GM12874 (cell line): ENCODE results near the gene EVA1B.

Source experiments
- TF ChIP-seq, protein P1 (sequence below): IDR thresholded peaks from 2 replicates; pipeline ENCODE4 v1.5.1; 2011; ENCODE audit warnings: low read depth, mild to moderate bottlenecking, control low read depth, low read length, moderate library complexity; ENCODE audit not compliant: insufficient read depth

The EVA1B gene

GRCh38 chr1:36359911-36360550 is 36.6 kb upstream of the EVA1B start:
- TF ChIP-seq, protein P1, sequence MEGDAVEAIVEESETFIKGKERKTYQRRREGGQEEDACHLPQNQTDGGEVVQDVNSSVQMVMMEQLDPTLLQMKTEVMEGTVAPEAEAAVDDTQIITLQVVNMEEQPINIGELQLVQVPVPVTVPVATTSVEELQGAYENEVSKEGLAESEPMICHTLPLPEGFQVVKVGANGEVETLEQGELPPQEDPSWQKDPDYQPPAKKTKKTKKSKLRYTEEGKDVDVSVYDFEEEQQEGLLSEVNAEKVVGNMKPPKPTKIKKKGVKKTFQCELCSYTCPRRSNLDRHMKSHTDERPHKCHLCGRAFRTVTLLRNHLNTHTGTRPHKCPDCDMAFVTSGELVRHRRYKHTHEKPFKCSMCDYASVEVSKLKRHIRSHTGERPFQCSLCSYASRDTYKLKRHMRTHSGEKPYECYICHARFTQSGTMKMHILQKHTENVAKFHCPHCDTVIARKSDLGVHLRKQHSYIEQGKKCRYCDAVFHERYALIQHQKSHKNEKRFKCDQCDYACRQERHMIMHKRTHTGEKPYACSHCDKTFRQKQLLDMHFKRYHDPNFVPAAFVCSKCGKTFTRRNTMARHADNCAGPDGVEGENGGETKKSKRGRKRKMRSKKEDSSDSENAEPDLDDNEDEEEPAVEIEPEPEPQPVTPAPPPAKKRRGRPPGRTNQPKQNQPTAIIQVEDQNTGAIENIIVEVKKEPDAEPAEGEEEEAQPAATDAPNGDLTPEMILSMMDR, result no peak

DNA sequence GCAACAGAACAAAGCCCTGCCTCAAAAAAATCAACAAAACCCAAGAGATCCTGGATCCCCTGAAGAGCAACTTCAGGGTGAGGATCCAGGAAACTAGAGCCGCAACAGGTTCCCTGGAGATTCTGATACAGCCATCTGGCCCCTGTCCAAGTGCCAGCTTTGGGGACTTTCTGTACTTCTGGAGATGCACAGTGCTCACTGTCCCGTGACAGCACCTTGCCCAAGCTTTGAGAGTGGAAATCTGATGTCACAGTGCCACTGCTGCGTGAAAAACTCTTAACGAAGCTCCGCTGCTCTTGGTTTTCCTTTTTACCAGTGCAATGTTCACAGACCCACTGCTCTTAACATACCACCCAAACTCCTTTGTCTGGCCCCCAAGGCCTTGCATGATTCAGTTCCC is 35.9 kb upstream of the EVA1B start:
- TF ChIP-seq, protein P1, result no peak

GRCh38 chr1:36358514-36359084 is 35.2 kb upstream of the EVA1B start:
- TF ChIP-seq, protein P1, result no peak

DNA sequence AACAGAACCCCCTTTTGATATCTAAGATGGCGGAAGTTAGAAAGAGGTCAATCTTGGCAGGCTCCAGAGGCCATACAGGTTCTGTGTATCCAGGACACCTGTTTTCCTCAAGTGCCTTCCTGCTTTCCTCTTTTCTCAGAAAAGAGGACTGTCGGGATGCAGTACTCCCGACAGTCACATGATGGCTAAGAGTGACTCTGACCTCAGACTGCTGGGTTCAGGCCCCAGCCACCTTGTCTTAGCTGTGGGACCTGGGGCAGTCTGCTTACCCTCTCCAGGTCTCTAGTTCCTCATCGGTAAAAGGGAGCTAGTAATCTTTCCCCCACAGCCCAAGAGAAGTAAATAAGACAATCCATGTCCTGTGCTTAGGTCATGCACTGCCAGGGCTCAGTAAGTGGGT is 32.4 kb upstream of the EVA1B start:
- TF ChIP-seq, protein P1, result no peak

GRCh38 chr1:36354486-36354885 is 31.0 kb upstream of the EVA1B start:
- TF ChIP-seq, protein P1, result no peak

- TF ChIP-seq, protein P1, result no peak
Measured at GRCh38 chr1:36352910-36353878, 29.7 kb upstream of the EVA1B start.

DNA sequence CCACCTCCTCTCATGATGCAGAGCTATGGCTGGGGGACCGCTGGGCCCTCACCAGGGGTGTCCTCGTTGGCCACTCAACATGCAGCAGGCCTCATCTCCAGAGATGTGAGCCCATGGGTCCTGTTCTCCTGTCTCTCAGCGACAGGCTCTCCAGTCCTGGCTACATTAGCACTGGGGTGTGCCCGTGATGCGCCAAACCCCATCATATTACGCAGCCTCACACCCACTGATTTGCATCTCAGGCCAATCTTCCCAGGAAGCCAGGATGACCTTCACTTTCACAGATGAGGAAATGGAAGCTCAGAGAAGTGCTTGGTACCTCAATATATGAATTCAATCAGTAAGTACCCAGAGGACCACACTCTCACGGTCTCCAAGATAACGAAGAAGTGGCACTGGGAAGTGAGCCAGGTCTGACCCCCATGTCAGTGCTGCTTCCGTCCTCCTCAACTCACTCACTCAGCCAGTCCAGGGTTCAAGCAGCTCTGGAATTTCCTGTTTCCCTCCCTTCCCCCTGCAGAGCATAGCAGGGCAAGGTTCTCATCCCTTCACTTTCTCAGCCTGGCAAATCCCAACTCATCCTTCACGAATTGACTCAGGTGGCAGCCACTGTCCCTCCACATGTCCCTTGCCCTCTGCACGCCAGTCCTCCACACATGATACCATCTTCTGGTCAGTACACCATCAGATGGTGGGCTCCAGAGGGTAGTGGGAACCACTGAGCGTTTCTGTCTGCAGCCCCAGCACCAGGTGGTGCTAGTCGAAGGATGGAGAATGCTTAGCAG is 28.9 kb upstream of the EVA1B start:
- TF ChIP-seq, protein P1, result no peak
